Type B pancreatic cell (in vitro differentiated cells): Measurements from ENCODE around the gene PNLDC1. TPM values are rescaled to one million over a fixed set of nuclear protein-coding genes. Genes with fewer than 3 reads are reported as not detected.

Experiments used
- DNase-seq: peaks from one replicate; pipeline ENCODE4 v3.0.0; 2021; ENCODE audit warnings: mixed read lengths; ENCODE audit not compliant: unreplicated experiment; ENCODE audit errors: extremely low spot score
- H3K27ac Mint-ChIP-seq: 2 replicates; pipeline ENCODE4 v1.8.0; 2021; ENCODE audit warnings: mild to moderate bottlenecking, mixed read lengths
- H3K27me3 Mint-ChIP-seq: 2 replicates; pipeline ENCODE4 v1.8.0; 2021; ENCODE audit warnings: mixed read lengths
- H3K36me3 Mint-ChIP-seq: 2 replicates; pipeline ENCODE4 v1.8.0; 2021; ENCODE audit warnings: mixed read lengths
- H3K4me1 Mint-ChIP-seq: one replicate; pipeline ENCODE4 v1.8.0; 2021; ENCODE audit warnings: mixed read lengths; ENCODE audit not compliant: unreplicated experiment
- H3K4me3 Mint-ChIP-seq: 2 replicates; pipeline ENCODE4 v1.8.0; 2021; ENCODE audit warnings: mild to moderate bottlenecking, mixed read lengths
- H3K9me3 Mint-ChIP-seq: 2 replicates; pipeline ENCODE4 v1.8.0; 2021; ENCODE audit warnings: mixed read lengths
- total RNA-seq: library from RNA; stranded (reverse); gene quantifications from 2 replicates; pipeline ENCODE4 v1.2.1, GENCODE V29; 2021; ENCODE audit warnings: low replicate concordance
- TF ChIP-seq, protein P1 (sequence below): fragments of 200-600 bp; sonication (generic); conservative IDR thresholded peaks from 2 replicates; pipeline ENCODE4 v1.5.0; 2021; ENCODE audit warnings: antibody characterized with exemption, mild to moderate bottlenecking

The PNLDC1 gene
- total RNA-seq, 1 donor from 2014 or later, result 0.17 TPM

GRCh38 chr6:159777240-159777904, 22.7 kb upstream of the PNLDC1 start:
- no peak overlapping the region for H3K4me3 Mint-ChIP-seq
- H3K27me3 Mint-ChIP-seq, result no peaks in the 10 kb centered on the region
- no peak for DNase-seq
- no peaks in the 10 kb centered on the region for H3K4me1 Mint-ChIP-seq
- no peaks in the 10 kb centered on the region for H3K9me3 Mint-ChIP-seq
- TF ChIP-seq, protein P1, sequence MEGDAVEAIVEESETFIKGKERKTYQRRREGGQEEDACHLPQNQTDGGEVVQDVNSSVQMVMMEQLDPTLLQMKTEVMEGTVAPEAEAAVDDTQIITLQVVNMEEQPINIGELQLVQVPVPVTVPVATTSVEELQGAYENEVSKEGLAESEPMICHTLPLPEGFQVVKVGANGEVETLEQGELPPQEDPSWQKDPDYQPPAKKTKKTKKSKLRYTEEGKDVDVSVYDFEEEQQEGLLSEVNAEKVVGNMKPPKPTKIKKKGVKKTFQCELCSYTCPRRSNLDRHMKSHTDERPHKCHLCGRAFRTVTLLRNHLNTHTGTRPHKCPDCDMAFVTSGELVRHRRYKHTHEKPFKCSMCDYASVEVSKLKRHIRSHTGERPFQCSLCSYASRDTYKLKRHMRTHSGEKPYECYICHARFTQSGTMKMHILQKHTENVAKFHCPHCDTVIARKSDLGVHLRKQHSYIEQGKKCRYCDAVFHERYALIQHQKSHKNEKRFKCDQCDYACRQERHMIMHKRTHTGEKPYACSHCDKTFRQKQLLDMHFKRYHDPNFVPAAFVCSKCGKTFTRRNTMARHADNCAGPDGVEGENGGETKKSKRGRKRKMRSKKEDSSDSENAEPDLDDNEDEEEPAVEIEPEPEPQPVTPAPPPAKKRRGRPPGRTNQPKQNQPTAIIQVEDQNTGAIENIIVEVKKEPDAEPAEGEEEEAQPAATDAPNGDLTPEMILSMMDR, result no peak
- H3K27ac Mint-ChIP-seq, result peak overlapping the region; percentile 54
- peaks cover 33% of the 10 kb centered on the region for H3K36me3 Mint-ChIP-seq

- Mint-ChIP-seq H3K27me3 (no peaks in the 10 kb centered on the region), H3K4me3 (no peak overlapping the region), H3K9me3 (no peaks in the 10 kb centered on the region), H3K27ac (no peak overlapping the region), H3K36me3 (peaks cover 41% of the 10 kb centered on the region), H3K4me1 (no peaks in the 10 kb centered on the region)
- DNase-seq, result no peak
- TF ChIP-seq, protein P1, result no peak
Measured at GRCh38 chr6:159778131-159778530, 21.9 kb upstream of the PNLDC1 start.

- no peak overlapping the region for H3K27ac Mint-ChIP-seq
- no peak overlapping the region for H3K4me3 Mint-ChIP-seq
- no peaks in the 10 kb centered on the region for H3K4me1 Mint-ChIP-seq
- TF ChIP-seq, protein P1, result no peak
- no peaks in the 10 kb centered on the region for H3K9me3 Mint-ChIP-seq
- H3K36me3 Mint-ChIP-seq, result peaks cover 41% of the 10 kb centered on the region
- no peaks in the 10 kb centered on the region for H3K27me3 Mint-ChIP-seq
- DNase-seq, result no peak
Measured at GRCh38 chr6:159778542-159779103, 21.5 kb upstream of the PNLDC1 start.

DNA sequence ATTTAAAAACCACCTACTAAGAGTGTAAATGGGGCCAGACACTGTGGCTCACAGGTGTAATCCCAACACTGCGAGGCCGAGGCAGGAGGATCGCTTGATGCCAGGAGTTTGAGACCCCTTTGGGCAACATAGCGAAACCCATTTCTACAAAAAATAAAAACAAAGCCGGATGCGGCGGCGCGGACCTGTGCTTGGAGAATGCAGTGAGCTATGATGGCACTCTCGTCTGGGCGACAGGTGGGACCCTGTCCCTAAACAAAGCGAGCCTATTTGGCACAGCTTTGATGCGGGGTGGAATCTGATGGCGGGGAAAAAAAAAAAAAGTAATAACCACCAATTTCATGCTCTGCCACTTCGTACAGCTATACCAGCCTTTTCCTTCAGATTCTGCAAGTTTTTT, 11.8 kb upstream of the PNLDC1 start:
- TF ChIP-seq, protein P1, result no peak
- H3K27ac Mint-ChIP-seq, result peak overlapping the region; percentile 84
- DNase-seq, result no peak
- H3K4me3 Mint-ChIP-seq, result peak overlapping the region; percentile 100
- no peaks in the 10 kb centered on the region for H3K9me3 Mint-ChIP-seq
- peaks cover 26% of the 10 kb centered on the region for H3K4me1 Mint-ChIP-seq
- peaks cover 29% of the 10 kb centered on the region for H3K36me3 Mint-ChIP-seq
- no peaks in the 10 kb centered on the region for H3K27me3 Mint-ChIP-seq

GRCh38 chr6:159788753-159789376, 11.2 kb upstream of the PNLDC1 start:
- Mint-ChIP-seq H3K4me1 (peaks cover 26% of the 10 kb centered on the region), H3K9me3 (no peaks in the 10 kb centered on the region), H3K27ac (peak overlapping the region; percentile 100), H3K4me3 (peak overlapping the region; percentile 100), H3K27me3 (no peaks in the 10 kb centered on the region), H3K36me3 (peaks cover 29% of the 10 kb centered on the region)
- TF ChIP-seq, protein P1, result no peak
- no peak for DNase-seq
